HT-29 (cell line): ENCODE data around the gene VAPB. TPM values are rescaled to one million over a fixed set of nuclear protein-coding genes. Genes with fewer than 3 reads are reported as not detected.

ENCODE experiments used
- DNase-seq: peaks from one replicate; pipeline ENCODE4 v3.0.0-alpha.2; 2015; ENCODE audit warnings: low spot score
- total RNA-seq: library from RNA; depleted of rRNA; stranded (reverse); fragments of >200 nt; shearing (Covaris generic); gene quantifications from 2 replicates; pipeline ENCODE4 v1.2.3, GENCODE V29; 2014

VAPB gene
- total RNA-seq, 1 experiment from 2014 or later, result 16.2 TPM

- no peak for DNase-seq
Measured at GRCh38 chr20:58435237-58435636, 46.2 kb downstream of the VAPB start.

GRCh38 chr20:58436868-58437645, 48.0 kb downstream of the VAPB start:
- DNase-seq, result peak; percentile 62

- no peak for DNase-seq
Measured at GRCh38 chr20:58438970-58439808, 50.2 kb downstream of the VAPB start.

- no peak for DNase-seq
Measured at GRCh38 chr20:58440021-58440767, 51.2 kb downstream of the VAPB start.

- DNase-seq, result no peak
Measured at GRCh38 chr20:58441723-58442122, 52.7 kb downstream of the VAPB start.

GRCh38 chr20:58444746-58445255, 55.8 kb downstream of the VAPB start:
- no peak for DNase-seq

- no peak for DNase-seq
Measured at GRCh38 chr20:58446264-58446959, 57.4 kb downstream of the VAPB start.

GRCh38 chr20:58446960-58447265, 57.9 kb downstream of the VAPB start:
- no peak for DNase-seq

GRCh38 chr20:58447511-58448391, 58.7 kb downstream of the VAPB start:
- DNase-seq, result peak; percentile 81

GRCh38 chr20:58448958-58449357, 59.9 kb downstream of the VAPB start:
- no peak for DNase-seq

- DNase-seq, result no peak
Measured at GRCh38 chr20:58449681-58450221, 60.7 kb downstream of the VAPB start.

GRCh38 chr20:58450254-58450653, 61.2 kb downstream of the VAPB start:
- DNase-seq, result no peak

- no peak for DNase-seq
Measured at GRCh38 chr20:58452667-58453255, 63.7 kb downstream of the VAPB start.

- DNase-seq, result no peak
Measured at GRCh38 chr20:58453391-58453790, 64.4 kb downstream of the VAPB start.

- DNase-seq, result no peak
Measured at GRCh38 chr20:58454460-58454859, 65.4 kb downstream of the VAPB start.

- DNase-seq, result no peak
Measured at GRCh38 chr20:58457083-58457695, 68.2 kb downstream of the VAPB start.

GRCh38 chr20:58458342-58459057, 69.5 kb downstream of the VAPB start:
- DNase-seq, result no peak

- no peak for DNase-seq
Measured at GRCh38 chr20:58459058-58459750, 70.2 kb downstream of the VAPB start.
